Hypothalamus (tissue), 51 donors: Measurements from ENCODE around the gene INSL6.
A peak's percentile ranks its signal among the peaks of the same experiment; 100 is the strongest.
"Not testable (repeated sequence)": the region's sequence is repeated elsewhere in the genome, so short reads cannot be mapped to it uniquely, and the experiment has no call there.

Source experiments
- DNase-seq, 51 donors: peaks; one replicate each; lab custom pipeline; 2025; lab: John Stamatoyannopoulos, UW

Gene INSL6, protein sequence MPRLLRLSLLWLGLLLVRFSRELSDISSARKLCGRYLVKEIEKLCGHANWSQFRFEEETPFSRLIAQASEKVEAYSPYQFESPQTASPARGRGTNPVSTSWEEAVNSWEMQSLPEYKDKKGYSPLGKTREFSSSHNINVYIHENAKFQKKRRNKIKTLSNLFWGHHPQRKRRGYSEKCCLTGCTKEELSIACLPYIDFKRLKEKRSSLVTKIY

GRCh38 chr9:5185220-5185840 lies at the start of gene INSL6:
Gene INSL6, minus strand, starts transcription at chr9:5185639. Its CDS starts 37 bp downstream, at chr9:5185602.
- no peak for DNase-seq

DNA sequence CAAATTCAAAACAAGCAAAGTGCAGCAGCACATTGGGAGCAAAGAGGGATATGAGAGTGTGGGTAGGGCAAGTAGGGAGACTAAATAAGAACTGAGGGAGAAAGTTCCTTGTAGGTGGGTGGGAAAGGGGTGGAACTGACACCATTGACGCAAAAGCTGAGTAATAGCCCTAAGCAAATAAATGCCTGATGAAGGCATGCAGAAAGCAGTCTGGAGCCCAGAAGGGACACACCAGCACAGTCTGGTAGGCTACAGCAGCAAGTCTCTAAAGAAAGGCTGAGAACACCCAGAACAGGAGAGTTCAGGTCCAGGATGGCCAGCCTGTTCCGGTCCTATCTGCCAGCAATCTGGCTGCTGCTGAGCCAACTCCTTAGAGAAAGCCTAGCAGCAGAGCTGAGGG lies 45.8 kb upstream of the INSL6 start, which contains the start of gene INSL4:
Gene INSL4, plus strand, starts transcription at position 208 of the 400 bp plus-strand sequence. Its CDS starts 105 bp downstream, at position 313.
- no peak for DNase-seq

DNA sequence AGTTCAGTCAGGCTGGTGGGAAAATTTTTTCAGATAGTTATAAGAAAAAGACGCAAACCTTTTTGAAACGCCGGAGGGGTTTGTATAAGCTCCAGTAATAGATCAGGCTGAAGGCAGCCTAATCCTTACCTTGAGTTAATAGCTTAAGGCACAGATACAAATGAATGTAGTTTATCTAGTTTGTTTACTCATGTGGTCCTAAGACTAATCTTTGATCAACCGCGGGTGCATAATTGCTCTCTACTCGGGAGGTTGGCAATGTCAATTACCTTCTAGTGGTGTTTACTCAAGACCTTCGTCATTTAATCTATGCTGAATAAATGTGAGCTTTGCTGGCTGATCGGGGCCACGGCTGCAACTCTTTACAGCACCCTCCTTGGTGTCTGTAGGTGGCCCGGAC lies 45.1 kb upstream of the INSL6 start:
- DNase-seq, result no peak

DNA sequence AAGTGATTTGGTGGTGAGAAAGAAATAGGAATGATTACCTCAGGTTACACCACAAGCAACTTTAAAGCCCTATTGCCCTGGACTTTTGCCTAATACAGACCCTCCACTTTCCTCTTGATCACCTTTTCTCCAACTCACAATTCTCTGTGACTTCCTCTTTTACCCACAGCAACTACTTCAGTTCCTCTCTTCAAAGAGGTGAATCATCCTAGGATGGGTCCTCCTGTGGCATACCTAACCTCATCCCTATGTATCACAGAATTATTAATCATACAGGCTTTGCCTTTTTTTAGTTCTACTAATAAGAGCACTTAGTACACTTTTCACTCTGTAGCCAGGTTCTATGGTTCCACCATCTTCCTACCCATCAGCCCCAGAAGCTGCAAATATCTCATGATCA lies 19.6 kb upstream of the INSL6 start:
- DNase-seq, result no peak

- DNase-seq, result no peak
Observed at GRCh38 chr9:5195463-5195862, 10.0 kb upstream of the INSL6 start.

GRCh38 chr9:5193345-5193744 lies 7.9 kb upstream of the INSL6 start:
- DNase-seq, result no peak

GRCh38 chr9:5191985-5192384 lies 6.5 kb upstream of the INSL6 start:
- DNase-seq, result no peak

- no peak for DNase-seq
Observed at GRCh38 chr9:5188060-5188984, 2.9 kb upstream of the INSL6 start.

DNA sequence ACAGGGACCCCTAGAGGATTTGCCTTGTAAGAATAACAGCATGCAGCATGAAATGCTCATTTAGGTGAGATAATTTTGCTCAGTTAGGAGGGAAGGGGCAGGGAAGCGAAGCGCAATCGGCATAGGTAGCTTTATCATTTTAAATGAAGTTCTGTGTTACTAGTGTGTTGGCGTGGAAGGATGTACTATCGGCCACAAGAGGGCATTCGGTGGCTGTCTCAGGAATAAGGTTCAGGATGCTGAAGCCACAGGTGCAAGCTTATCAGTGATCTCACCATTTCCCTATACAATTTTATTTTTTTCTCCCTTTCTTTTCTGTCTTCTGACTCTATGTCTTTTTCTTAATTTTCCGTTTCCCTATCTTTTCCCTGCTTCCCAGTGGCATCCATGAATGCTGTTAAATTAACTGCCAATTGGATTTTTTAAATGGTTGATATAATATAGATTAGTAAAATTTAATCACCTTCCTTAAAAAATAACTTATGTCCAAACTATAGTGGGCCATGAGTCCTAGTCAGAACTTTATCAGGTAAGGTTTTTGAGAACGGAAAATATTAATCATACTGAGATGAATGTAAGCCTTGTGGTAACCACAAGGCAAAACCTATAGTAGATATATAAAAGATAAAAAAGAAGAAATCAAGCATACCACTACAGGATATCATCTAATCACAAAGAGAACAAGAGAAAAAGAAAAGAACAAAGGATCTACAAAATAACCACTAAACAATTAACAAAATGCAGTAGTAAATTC lies 1.2 kb upstream of the INSL6 start:
- DNase-seq, result peak in 21 of 51 donors; percentile 1 to 52 (median 20)

DNA sequence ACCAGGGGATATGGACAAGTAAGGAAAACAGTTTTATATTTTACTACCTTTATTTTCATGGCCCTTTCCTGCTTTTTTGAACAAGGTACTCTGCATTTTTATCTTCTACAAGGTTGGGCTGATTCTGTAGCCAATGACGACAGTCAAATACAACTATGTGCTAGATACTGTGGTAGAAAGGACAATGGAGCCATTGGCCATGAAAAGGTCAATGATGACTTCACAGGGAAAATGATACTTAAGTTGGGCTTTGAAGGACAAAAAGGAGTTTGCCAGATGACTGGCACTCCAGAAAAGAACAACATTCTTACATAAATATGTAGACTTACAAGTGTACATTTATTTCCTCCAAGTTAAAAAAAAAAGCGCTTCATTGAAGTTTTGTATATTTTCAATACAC lies 663 bp downstream of the INSL6 start:
- no peak for DNase-seq

DNA sequence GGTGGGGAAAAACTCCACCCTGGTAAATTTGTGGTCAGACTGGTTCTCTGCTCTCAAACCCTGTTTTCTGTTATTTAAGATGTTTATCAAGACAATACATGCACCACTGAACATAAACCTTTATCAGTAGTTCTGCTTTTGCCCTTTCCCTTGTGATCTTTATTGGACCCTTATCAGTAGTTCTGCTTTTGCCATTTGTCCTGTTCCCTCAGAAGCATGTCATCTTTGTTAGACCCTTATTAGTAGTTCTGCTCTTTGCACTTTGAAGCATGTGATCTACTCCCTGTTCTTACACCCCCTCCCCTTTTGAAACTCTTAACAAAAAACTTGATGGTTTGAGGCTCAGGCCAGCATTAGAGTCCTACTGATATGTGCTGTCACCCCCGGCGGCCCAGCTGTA lies 4.8 kb downstream of the INSL6 start:
- DNase-seq, result not testable (repeated sequence)

- no peak for DNase-seq
Observed at GRCh38 chr9:5178126-5178805, 7.2 kb downstream of the INSL6 start.

DNA sequence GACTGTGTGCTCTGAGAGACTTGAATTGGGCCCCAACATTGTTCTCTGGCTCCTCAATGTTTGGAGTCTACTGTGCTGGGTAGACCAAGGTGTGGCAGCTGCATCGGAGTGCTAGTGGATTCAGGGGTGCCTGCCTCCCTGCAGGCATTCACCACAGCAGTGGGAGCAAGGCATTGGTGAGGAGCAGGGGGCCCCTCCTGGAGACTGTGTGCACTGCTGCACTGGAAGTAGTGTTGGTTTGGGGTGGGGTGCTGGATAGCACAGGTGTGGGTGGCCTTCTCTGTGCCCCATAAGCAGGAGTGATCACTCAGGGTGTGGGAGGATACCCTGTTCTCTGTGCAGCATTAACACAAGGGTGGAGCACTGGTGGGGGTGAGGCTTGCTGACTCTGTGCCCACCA lies 39.2 kb downstream of the INSL6 start:
- DNase-seq, result no peak

DNA sequence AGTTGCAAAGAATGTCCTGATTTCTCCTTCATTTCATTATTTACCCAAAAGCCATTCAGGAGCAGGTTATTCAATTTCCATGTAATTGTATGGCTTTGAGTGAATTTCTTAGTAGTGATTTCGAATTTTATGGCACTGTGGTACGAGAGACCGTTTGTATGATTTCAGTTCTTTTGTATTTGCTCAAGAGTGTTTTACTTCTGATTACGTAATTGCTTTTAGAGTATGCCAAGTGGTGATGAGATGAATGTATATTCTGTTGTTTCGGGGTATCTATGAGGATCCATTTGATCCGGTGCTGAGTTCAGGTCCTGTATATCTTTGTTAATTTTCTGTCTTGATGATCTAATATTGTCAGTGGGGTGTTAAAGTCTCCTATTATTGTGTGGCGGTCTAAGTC lies 41.2 kb downstream of the INSL6 start:
- DNase-seq, result no peak

DNA sequence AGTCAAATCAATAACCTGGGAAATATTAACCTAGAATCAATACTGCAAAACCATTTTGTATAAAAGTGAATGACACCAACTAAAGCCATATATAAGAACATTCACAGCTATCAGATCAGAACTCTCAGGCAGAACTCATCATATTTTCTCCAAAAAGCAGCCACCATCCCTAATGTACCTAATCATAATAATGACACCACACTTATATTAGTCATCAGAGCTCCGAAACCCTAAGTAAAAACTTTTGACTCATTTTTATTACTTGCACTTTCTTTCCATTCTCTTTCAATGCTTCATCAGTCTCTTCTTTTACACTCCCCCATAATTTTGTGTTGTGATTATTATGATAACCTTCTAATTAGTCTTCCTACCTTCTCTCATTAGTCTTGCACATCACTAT lies 45.3 kb downstream of the INSL6 start:
- DNase-seq, result no peak

- no peak for DNase-seq
Observed at GRCh38 chr9:5122516-5122915, 62.9 kb downstream of the INSL6 start.

DNA sequence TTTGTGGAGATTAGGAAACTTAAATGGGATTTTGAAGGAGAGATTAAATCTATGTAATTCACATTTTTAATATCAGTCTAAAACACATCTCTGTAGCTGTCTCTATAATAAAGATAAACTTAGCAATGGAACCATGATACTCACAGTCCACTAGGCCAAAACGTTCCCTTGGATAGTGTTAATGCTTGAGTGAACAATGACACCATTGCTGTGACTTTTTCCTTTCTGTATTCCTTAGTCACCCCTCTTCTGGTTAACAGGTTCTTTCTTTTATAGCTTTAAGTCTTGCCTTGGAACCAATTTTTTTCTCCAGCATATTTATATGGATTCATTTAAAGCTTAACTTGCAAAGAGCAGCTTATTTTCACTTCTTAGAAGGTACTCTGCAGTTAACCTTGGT lies 63.3 kb downstream of the INSL6 start:
- no peak for DNase-seq

- DNase-seq, result no peak
Observed at GRCh38 chr9:5113994-5114748, 71.3 kb downstream of the INSL6 start.
